ENCODE data around the gene NNT.

GRCh38 chr5:43728581-43728980 is 125.6 kb downstream of the NNT start:
- TF ChIP-seq GATA2 (IDR thresholded peaks at IDR 0.05; ENCODE audit: low read depth, low read length) (no peak), GATA3 (IDR thresholded peaks at IDR 0.05; ENCODE audit: low read depth, low read length) (no peak)

Data from SH-SY5Y (cell line).